Smooth muscle cell (in vitro differentiated cells): ENCODE results near the gene AFAP1. TPM values are rescaled to one million over a fixed set of nuclear protein-coding genes. Genes with fewer than 3 reads are reported as not detected.
A peak's percentile ranks its signal among the peaks of the same experiment; 100 is the strongest.

Experiments
- DNase-seq: peaks from one replicate; lab custom pipeline; 2025; ENCODE audit not compliant: unreplicated experiment; lab: John Stamatoyannopoulos, UW
- H2AFZ ChIP-seq: fragments of 200-600 bp; sonication (generic); 2 replicates; pipeline ENCODE4 v1.6.0; 2016; ENCODE audit warnings: antibody characterized with exemption, low read depth, mild to moderate bottlenecking
- H3F3A ChIP-seq: fragments of 200-600 bp; sonication (generic); 2 replicates; pipeline ENCODE4 v1.6.0; 2017; ENCODE audit warnings: antibody characterized with exemption, low read depth
- H3K27ac ChIP-seq: fragments of 200-600 bp; sonication (generic); 2 replicates; pipeline ENCODE4 v1.5.1; 2016; ENCODE audit warnings: low read depth, mild to moderate bottlenecking
- H3K27me3 ChIP-seq: fragments of 200-600 bp; sonication (generic); 2 replicates; pipeline ENCODE4 v1.6.1; 2016; ENCODE audit warnings: low read depth, mild to moderate bottlenecking
- H3K36me3 ChIP-seq: fragments of 200-600 bp; sonication (generic); 2 replicates; pipeline ENCODE4 v1.5.1; 2016; ENCODE audit warnings: low read depth
- H3K4me1 ChIP-seq: fragments of 200-600 bp; sonication (generic); 2 replicates; pipeline ENCODE4 v1.5.1; 2016; ENCODE audit warnings: low read depth
- H3K4me2 ChIP-seq: fragments of 200-600 bp; sonication (generic); 2 replicates; pipeline ENCODE4 v1.6.0; 2016; ENCODE audit warnings: mild to moderate bottlenecking
- H3K4me3 ChIP-seq: fragments of 200-600 bp; sonication (generic); 2 replicates; pipeline ENCODE4 v1.5.1; 2016; ENCODE audit warnings: mild to moderate bottlenecking
- H3K79me2 ChIP-seq: fragments of 200-600 bp; sonication (generic); 2 replicates; pipeline ENCODE4 v1.6.0; 2016; ENCODE audit warnings: low read depth, mild to moderate bottlenecking
- H3K9ac ChIP-seq: fragments of 200-600 bp; sonication (generic); 2 replicates; pipeline ENCODE4 v1.6.0; 2016; ENCODE audit warnings: low read depth
- H3K9me3 ChIP-seq: fragments of 200-600 bp; sonication (generic); replicated peaks from 2 replicates; pipeline ENCODE4 v1.5.1; 2016; ENCODE audit warnings: low read depth
- H4K20me1 ChIP-seq: fragments of 200-600 bp; sonication (generic); 2 replicates; pipeline ENCODE4 v1.6.0; 2016; ENCODE audit warnings: low read depth
- WGBS: methylation state at CpG from one replicate; pipeline ENCODE4 v1.1.7; 2016; ENCODE audit warnings: low lambda C conversion rate; 5-methylcytosine and 5-hydroxymethylcytosine counted together
- polyA plus RNA-seq: library from polyadenylated mRNA; unstranded; fragments of >200 nt; fragmentation: Nextera tagmentation; extraction: Ambion mirVana; gene quantifications from 2 replicates; pipeline ENCODE4 v1.2.1, GENCODE V29; 2016
- total RNA-seq: library from RNA; depleted of rRNA; stranded (reverse); fragments of >200 nt; gene quantifications from 2 replicates; pipeline ENCODE4 v1.2.3, GENCODE V29; 2014
- TF ChIP-seq, protein P1 (sequence below): fragments of 200-600 bp; sonication (generic); IDR thresholded peaks from 2 replicates; pipeline ENCODE4 v1.5.1; 2017; ENCODE audit warnings: borderline replicate concordance, mild to moderate bottlenecking, antibody characterized with exemption; ENCODE audit not compliant: insufficient read depth, poor library complexity, severe bottlenecking

Gene AFAP1
- total and polyA plus RNA-seq, 2 experiments from 2014 or later, result 12.6 to 24.8 TPM

DNA sequence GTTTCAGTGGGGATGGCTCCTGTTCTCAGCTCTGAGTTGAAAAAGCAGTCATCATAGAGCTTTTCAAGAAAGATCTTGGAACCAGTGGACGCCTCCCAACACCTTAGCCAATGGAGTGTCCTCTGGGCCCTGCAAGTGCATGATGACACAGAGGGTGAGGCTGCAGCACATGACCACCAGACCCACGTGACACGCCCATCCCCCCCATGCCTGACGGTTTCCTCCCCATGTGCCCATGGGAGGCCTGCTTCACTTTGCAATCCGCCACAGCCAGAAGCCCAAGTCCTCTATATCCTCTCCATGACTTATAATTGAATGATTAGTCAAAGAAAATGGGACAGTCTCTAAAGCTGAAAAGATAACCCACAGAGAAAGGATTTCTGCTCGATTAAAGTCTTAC, 187.0 kb downstream of the AFAP1 start:
- no peaks in the 10 kb centered on the region for H3K36me3 ChIP-seq
- no peaks in the 10 kb centered on the region for H3K9me3 ChIP-seq
- no peak overlapping the region for H3K27ac ChIP-seq
- H3K4me3 ChIP-seq, result no peak overlapping the region
- no peak overlapping the region for H3K4me2 ChIP-seq
- H3F3A ChIP-seq, result no peaks in the 10 kb centered on the region
- TF ChIP-seq, protein P1, sequence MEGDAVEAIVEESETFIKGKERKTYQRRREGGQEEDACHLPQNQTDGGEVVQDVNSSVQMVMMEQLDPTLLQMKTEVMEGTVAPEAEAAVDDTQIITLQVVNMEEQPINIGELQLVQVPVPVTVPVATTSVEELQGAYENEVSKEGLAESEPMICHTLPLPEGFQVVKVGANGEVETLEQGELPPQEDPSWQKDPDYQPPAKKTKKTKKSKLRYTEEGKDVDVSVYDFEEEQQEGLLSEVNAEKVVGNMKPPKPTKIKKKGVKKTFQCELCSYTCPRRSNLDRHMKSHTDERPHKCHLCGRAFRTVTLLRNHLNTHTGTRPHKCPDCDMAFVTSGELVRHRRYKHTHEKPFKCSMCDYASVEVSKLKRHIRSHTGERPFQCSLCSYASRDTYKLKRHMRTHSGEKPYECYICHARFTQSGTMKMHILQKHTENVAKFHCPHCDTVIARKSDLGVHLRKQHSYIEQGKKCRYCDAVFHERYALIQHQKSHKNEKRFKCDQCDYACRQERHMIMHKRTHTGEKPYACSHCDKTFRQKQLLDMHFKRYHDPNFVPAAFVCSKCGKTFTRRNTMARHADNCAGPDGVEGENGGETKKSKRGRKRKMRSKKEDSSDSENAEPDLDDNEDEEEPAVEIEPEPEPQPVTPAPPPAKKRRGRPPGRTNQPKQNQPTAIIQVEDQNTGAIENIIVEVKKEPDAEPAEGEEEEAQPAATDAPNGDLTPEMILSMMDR, result no peak
- no peak for DNase-seq
- WGBS, result 94% methylated on average over 6 of the region's 6 CpGs
- peaks cover 1% of the 10 kb centered on the region for H3K4me1 ChIP-seq
- H3K79me2 ChIP-seq, result no peaks in the 10 kb centered on the region
- no peak overlapping the region for H2AFZ ChIP-seq
- H4K20me1 ChIP-seq, result peaks cover 38% of the 10 kb centered on the region
- no peak overlapping the region for H3K9ac ChIP-seq
- H3K27me3 ChIP-seq, result no peaks in the 10 kb centered on the region

DNA sequence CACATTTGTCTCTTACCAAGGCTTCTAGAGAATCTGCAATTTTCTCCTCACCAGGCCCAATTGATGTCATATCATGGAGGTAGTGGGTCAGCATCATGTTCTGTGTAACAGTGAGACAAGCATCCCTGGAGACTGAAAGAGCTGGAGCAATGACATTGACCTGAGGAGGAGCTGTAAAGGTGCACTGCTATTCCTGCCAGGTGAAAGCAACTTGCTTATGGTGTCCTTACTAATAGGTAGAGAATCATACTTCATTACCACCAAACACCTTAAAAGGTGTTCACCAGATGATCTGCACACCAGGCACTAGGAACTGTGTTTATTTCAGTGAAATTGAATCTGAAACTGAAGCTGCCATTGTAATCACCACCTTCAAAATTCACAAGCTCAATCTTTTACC, 188.7 kb downstream of the AFAP1 start:
- H2AFZ ChIP-seq, result no peak overlapping the region
- TF ChIP-seq, protein P1, result no peak
- H3K9me3 ChIP-seq, result no peaks in the 10 kb centered on the region
- no peaks in the 10 kb centered on the region for H3K79me2 ChIP-seq
- H3K27ac ChIP-seq, result no peak overlapping the region
- H3K9ac ChIP-seq, result no peak overlapping the region
- no peaks in the 10 kb centered on the region for H3K4me1 ChIP-seq
- H4K20me1 ChIP-seq, result peaks cover 21% of the 10 kb centered on the region
- no peak for DNase-seq
- H3K4me2 ChIP-seq, result no peak overlapping the region
- H3F3A ChIP-seq, result no peaks in the 10 kb centered on the region
- H3K27me3 ChIP-seq, result no peaks in the 10 kb centered on the region
- no peaks in the 10 kb centered on the region for H3K36me3 ChIP-seq
- no peak overlapping the region for H3K4me3 ChIP-seq

DNA sequence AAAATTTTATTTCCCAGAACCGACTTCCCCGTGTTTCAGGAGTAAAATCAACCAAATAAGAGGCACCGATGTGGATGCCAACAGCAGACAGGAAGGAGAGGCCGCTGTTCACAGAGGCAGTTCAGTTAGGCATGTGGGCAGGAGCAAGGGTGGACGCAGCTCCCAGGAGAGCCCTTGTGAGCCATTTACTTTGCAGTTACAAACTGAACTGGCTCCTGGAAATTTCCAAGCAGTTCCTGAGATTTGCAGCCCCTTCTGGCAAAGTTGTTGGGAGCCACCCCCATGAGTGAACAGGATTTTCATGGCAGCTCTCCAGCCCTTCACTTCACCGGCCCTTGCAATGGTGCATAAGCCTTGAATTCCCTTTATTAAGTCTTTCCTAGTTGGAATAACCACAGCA, 189.1 kb downstream of the AFAP1 start:
- Histone ChIP-seq H3K4me3 (no peak overlapping the region), H3K27me3 (no peaks in the 10 kb centered on the region), H3K79me2 (no peaks in the 10 kb centered on the region), H2AFZ (no peak overlapping the region), H4K20me1 (peaks cover 17% of the 10 kb centered on the region), H3K9me3 (no peaks in the 10 kb centered on the region), H3K27ac (no peak overlapping the region), H3K9ac (no peak overlapping the region), H3K36me3 (no peaks in the 10 kb centered on the region), H3F3A (no peaks in the 10 kb centered on the region), H3K4me2 (peak overlapping the region; percentile 52), H3K4me1 (no peaks in the 10 kb centered on the region)
- DNase-seq, result no peak
- WGBS, result 74% methylated on average over 6 of the region's 6 CpGs
- TF ChIP-seq, protein P1, result no peak

DNA sequence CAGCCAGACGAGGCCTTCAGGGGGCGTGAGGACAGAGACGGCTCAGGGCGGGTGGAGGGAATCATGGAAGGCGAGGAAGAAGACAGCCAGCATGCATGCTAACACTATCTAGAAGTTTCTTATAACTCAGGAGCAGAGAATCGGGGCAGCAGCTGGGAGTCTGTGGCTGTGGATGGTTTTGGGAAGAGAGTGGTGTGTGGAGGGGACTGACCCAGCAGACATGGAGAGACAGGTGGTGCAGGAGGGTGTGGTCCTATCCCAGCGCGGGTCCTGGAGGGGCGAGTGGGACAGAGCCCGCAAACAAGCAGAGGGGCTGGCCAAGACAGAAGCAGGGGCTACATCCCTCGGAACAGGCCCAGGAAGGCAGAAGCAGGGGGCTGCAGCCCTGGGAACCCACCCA, 192.1 kb downstream of the AFAP1 start:
- H3K4me1 ChIP-seq, result no peaks in the 10 kb centered on the region
- H3K4me2 ChIP-seq, result no peak overlapping the region
- H4K20me1 ChIP-seq, result peaks cover 13% of the 10 kb centered on the region
- 93% methylated on average over 11 of the region's 11 CpGs for WGBS
- TF ChIP-seq, protein P1, result no peak
- no peak overlapping the region for H2AFZ ChIP-seq
- H3F3A ChIP-seq, result no peaks in the 10 kb centered on the region
- H3K27me3 ChIP-seq, result no peaks in the 10 kb centered on the region
- no peak overlapping the region for H3K9ac ChIP-seq
- no peaks in the 10 kb centered on the region for H3K9me3 ChIP-seq
- H3K36me3 ChIP-seq, result no peaks in the 10 kb centered on the region
- H3K27ac ChIP-seq, result no peak overlapping the region
- no peak overlapping the region for H3K4me3 ChIP-seq
- no peak for DNase-seq
- no peaks in the 10 kb centered on the region for H3K79me2 ChIP-seq
